Stimulated activated memory B cell treated with anti-CD40 and anti-IgM and Interleukin-4, amounts not matched to agents 10 μg/mL and 1 μg/mL and 100 μg/mL, for 72 hours (primary cell): Measurements from ENCODE around the gene TRAPPC8.
A peak's percentile ranks its signal among the peaks of the same experiment; 100 is the strongest.
"Not testable (repeated sequence)": the region's sequence is repeated elsewhere in the genome, so short reads cannot be mapped to it uniquely, and the experiment has no call there.

Experiments used
- ATAC-seq: fragments of 150-1000 bp; cut with Tn5 transposase; 2 replicates; pipeline ENCODE4 v1.10.0; 2021
- H3K27ac Mint-ChIP-seq: one replicate; pipeline ENCODE4 v1.8.0; 2022; ENCODE audit warnings: mild to moderate bottlenecking, mixed read lengths
- H3K27me3 Mint-ChIP-seq: one replicate; pipeline ENCODE4 v1.8.0; 2022; ENCODE audit warnings: mixed read lengths
- H3K36me3 Mint-ChIP-seq: one replicate; pipeline ENCODE4 v1.8.0; 2022; ENCODE audit warnings: mixed read lengths
- H3K4me1 Mint-ChIP-seq: one replicate; pipeline ENCODE4 v1.8.0; 2022; ENCODE audit warnings: mixed read lengths
- H3K4me3 Mint-ChIP-seq: one replicate; pipeline ENCODE4 v1.8.0; 2022; ENCODE audit warnings: mild to moderate bottlenecking, moderate library complexity, mixed read lengths
- H3K9me3 Mint-ChIP-seq: one replicate; pipeline ENCODE4 v1.8.0; 2022; ENCODE audit warnings: mixed read lengths

Gene TRAPPC8

GRCh38 chr18:31954349-31954748, 11.4 kb upstream of the TRAPPC8 start:
- Mint-ChIP-seq H3K4me3 (no peak overlapping the region), H3K36me3 (no peaks in the 10 kb centered on the region), H3K4me1 (no peaks in the 10 kb centered on the region), H3K27me3 (no peaks in the 10 kb centered on the region), H3K9me3 (no peaks in the 10 kb centered on the region), H3K27ac (no peak overlapping the region)
- ATAC-seq, result no peak

DNA sequence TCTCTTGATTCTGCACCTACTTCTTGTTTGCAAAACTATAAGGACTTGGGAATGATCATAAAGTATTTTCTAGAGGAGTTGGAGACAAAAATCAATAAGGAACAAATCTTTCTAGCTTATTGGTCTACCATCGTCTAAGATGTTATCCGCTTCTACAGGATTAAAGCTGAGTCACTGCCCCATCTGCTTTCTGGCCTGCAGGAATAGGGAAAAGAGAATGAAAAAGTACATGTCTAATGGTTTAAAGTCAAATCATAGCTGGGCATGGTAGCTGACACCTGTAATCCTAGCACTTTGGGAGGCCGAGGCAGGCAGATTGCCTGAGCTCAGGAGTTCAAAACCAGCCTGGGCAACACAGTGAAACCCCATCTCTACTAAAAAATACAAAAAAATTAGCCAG, 10.8 kb upstream of the TRAPPC8 start:
- H3K27ac Mint-ChIP-seq, H3K9me3 Mint-ChIP-seq, H3K27me3 Mint-ChIP-seq, H3K36me3 Mint-ChIP-seq, H3K4me1 Mint-ChIP-seq, H3K4me3 Mint-ChIP-seq, ATAC-seq: not testable (repeated sequence)

- Mint-ChIP-seq H3K9me3 (no peaks in the 10 kb centered on the region), H3K4me1 (no peaks in the 10 kb centered on the region), H3K4me3 (no peak overlapping the region), H3K36me3 (no peaks in the 10 kb centered on the region), H3K27me3 (no peaks in the 10 kb centered on the region), H3K27ac (no peak overlapping the region)
- ATAC-seq, result no peak
Measured at GRCh38 chr18:31952223-31952622, 9.3 kb upstream of the TRAPPC8 start.

- Mint-ChIP-seq H3K36me3 (no peaks in the 10 kb centered on the region), H3K9me3 (no peaks in the 10 kb centered on the region), H3K4me1 (no peaks in the 10 kb centered on the region), H3K4me3 (no peak overlapping the region), H3K27me3 (no peaks in the 10 kb centered on the region), H3K27ac (no peak overlapping the region)
- ATAC-seq, result no peak
Measured at GRCh38 chr18:31950583-31950982, 7.7 kb upstream of the TRAPPC8 start.

- not testable (repeated sequence) for ATAC-seq, H3K36me3 Mint-ChIP-seq, H3K27me3 Mint-ChIP-seq, H3K27ac Mint-ChIP-seq, H3K9me3 Mint-ChIP-seq, H3K4me3 Mint-ChIP-seq
- peaks cover 15% of the 10 kb centered on the region for H3K4me1 Mint-ChIP-seq
Measured at GRCh38 chr18:31948349-31948748, 5.4 kb upstream of the TRAPPC8 start.

GRCh38 chr18:31946305-31947046, 3.5 kb upstream of the TRAPPC8 start:
- Mint-ChIP-seq H3K4me1 (peaks cover 24% of the 10 kb centered on the region), H3K36me3 (no peaks in the 10 kb centered on the region), H3K4me3 (no peak overlapping the region), H3K9me3 (no peaks in the 10 kb centered on the region), H3K27me3 (no peaks in the 10 kb centered on the region), H3K27ac (no peak overlapping the region)
- ATAC-seq, result no peak

GRCh38 chr18:31943878-31944816, 1.2 kb upstream of the TRAPPC8 start:
- peak overlapping the region; percentile 99 for H3K4me3 Mint-ChIP-seq
- H3K4me1 Mint-ChIP-seq, result peaks cover 35% of the 10 kb centered on the region
- H3K27ac Mint-ChIP-seq, result peak overlapping the region; percentile 94
- H3K27me3 Mint-ChIP-seq, result no peaks in the 10 kb centered on the region
- no peak for ATAC-seq
- H3K9me3 Mint-ChIP-seq, result no peaks in the 10 kb centered on the region
- H3K36me3 Mint-ChIP-seq, result peaks cover 7% of the 10 kb centered on the region

GRCh38 chr18:31942291-31942998, 483 bp downstream of the TRAPPC8 start:
- peak; percentile 79 for ATAC-seq
- Mint-ChIP-seq H3K4me1 (peaks cover 45% of the 10 kb centered on the region), H3K27ac (peak overlapping the region; percentile 94), H3K36me3 (peaks cover 7% of the 10 kb centered on the region), H3K9me3 (no peaks in the 10 kb centered on the region), H3K4me3 (peak overlapping the region; percentile 99), H3K27me3 (no peaks in the 10 kb centered on the region)

DNA sequence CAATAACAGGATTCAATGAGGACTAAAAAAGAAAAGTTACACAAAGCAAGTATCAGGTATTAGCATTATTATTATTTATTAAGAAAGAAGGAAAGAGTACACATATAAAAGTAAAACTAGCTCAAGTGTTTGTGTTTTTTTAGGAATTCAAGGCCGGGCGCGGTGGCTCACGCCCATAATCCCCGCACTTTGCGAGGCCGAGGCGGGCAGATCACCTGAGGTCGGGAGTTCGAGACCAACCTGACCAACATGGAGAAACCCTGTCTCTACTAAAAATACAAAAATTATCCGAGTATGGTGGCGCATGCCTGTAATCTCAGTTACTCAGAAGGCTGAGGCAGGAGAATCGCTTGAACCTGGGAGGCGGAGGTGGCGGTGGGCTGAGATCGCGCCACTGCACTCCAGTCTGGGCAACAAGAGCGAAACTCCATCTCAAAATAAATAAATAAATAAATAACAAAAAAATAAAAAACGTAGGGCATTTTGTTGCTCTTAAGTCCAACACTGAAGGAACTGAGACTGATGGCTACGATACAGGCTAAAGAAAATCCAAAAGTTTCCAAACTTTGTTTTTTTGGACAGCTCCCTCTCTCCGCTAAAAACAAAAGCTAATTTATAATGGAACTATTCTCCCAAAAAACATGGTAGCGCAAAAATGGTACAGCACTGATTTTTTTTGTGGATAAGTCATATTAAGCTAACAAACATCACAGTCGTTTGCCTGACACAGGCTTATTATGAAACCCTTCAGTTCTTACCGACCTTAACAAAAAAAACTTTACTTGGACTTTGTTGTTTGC, 1.7 kb downstream of the TRAPPC8 start:
- Mint-ChIP-seq H3K4me3 (peak overlapping the region; percentile 99), H3K36me3 (peaks cover 7% of the 10 kb centered on the region), H3K4me1 (peaks cover 53% of the 10 kb centered on the region), H3K9me3 (no peaks in the 10 kb centered on the region), H3K27me3 (no peaks in the 10 kb centered on the region), H3K27ac (no peak overlapping the region)
- no peak for ATAC-seq

- Mint-ChIP-seq H3K36me3 (peaks cover 11% of the 10 kb centered on the region), H3K4me1 (peaks cover 40% of the 10 kb centered on the region)
- not testable (repeated sequence) for ATAC-seq, H3K4me3 Mint-ChIP-seq, H3K9me3 Mint-ChIP-seq, H3K27me3 Mint-ChIP-seq, H3K27ac Mint-ChIP-seq
Measured at GRCh38 chr18:31934773-31935172, 8.2 kb downstream of the TRAPPC8 start.

- H3K4me1 Mint-ChIP-seq, result peaks cover 17% of the 10 kb centered on the region
- ATAC-seq, result no peak
- no peak overlapping the region for H3K4me3 Mint-ChIP-seq
- no peaks in the 10 kb centered on the region for H3K9me3 Mint-ChIP-seq
- H3K36me3 Mint-ChIP-seq, result peaks cover 14% of the 10 kb centered on the region
- no peak overlapping the region for H3K27ac Mint-ChIP-seq
- no peaks in the 10 kb centered on the region for H3K27me3 Mint-ChIP-seq
Measured at GRCh38 chr18:31931886-31932240, 11.1 kb downstream of the TRAPPC8 start.

DNA sequence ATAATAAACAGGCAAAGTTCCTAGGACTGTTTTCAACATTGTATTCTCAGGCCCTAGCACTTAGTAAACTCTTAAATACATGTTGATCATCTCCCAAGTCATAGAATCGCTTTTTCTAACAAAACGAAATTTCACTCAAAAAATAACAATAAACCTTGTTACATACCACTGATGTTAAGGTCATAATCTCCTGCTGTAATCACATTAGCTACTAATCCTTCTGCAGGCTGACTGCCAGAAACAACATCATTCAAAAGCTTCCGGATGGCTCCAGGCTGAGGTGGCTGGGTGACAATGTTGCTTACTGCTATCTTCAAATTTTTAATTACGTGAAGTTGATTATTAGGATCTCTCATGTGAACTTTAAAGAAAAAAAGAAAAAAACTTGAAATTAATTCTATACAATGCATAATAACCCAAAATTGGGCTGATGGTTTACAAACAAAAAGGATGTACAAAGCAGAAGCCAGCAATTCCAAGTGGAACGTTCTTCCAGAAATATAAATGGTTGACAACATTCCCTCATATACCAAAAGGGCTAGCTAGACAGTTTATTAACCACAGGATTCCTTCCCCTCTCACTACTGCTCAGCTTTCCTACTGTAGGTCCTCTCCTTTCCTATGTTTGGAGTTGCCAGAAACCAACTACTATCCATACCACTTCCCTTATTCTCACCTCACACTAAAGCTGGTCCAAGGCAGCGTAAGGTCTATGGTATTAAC, 11.6 kb downstream of the TRAPPC8 start:
- Mint-ChIP-seq H3K9me3 (no peaks in the 10 kb centered on the region), H3K4me3 (no peak overlapping the region), H3K27me3 (no peaks in the 10 kb centered on the region), H3K36me3 (peaks cover 17% of the 10 kb centered on the region), H3K27ac (no peak overlapping the region), H3K4me1 (peaks cover 15% of the 10 kb centered on the region)
- no peak for ATAC-seq

DNA sequence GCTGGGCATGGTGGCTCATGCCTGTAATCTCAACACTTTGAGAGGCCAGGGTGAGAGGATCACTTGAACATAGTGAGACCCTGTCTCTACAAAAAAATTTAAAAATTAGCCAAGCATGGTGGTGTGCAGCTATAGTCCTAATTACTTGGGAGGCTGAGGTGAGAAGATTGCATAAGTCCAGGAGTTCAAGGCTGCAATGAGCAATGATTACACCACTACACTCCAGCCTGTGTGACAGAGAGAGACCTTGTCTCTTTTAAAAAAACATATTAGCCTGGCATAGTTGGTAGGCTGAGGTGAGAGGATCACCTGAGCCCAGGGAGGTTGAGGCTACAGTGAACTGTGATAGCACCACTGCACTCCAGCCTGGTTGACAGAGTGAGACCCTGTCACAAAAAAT, 13.7 kb downstream of the TRAPPC8 start:
- H3K4me1 Mint-ChIP-seq, result peaks cover 21% of the 10 kb centered on the region

DNA sequence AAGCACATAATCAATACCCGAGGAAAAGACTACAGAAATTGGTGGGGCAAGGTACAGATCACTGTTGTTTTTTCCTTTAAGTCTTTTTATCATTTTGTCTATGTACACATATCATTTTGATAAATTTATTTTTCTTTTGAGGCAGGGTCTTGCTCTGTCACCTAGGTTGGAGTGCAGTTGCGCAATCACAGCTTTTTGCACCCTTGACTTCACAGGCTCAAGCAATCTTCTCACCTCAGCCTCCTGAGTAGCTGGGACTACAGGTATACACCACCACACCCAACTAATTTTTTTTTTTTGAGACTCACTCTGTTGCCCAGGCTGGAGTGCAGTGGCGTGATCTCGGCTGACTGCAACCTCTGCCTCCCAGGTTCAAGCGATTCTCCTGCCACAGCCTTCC, 15.9 kb downstream of the TRAPPC8 start:
- Mint-ChIP-seq H3K4me1 (peaks cover 10% of the 10 kb centered on the region), H3K36me3 (peaks cover 50% of the 10 kb centered on the region)
- ATAC-seq, H3K27me3 Mint-ChIP-seq, H3K4me3 Mint-ChIP-seq, H3K27ac Mint-ChIP-seq, H3K9me3 Mint-ChIP-seq: not testable (repeated sequence)

More for the DNA sequence above, 13.7 kb downstream of the TRAPPC8 start:
- no peak overlapping the region for H3K27ac Mint-ChIP-seq
- no peak for ATAC-seq
- no peak overlapping the region for H3K4me3 Mint-ChIP-seq
- no peaks in the 10 kb centered on the region for H3K27me3 Mint-ChIP-seq
- H3K36me3 Mint-ChIP-seq, result peaks cover 37% of the 10 kb centered on the region
- H3K9me3 Mint-ChIP-seq, result no peaks in the 10 kb centered on the region
